ENCODE results near the gene SENP5. TPM values are rescaled to one million over a fixed set of nuclear protein-coding genes. Genes with fewer than 3 reads are reported as not detected.
"Not testable (repeated sequence)": the region's sequence is repeated elsewhere in the genome, so short reads cannot be mapped to it uniquely, and the experiment has no call there.

The SENP5 gene
- total RNA-seq, 1 donor from 2014 or later, result 29.7 TPM

DNA sequence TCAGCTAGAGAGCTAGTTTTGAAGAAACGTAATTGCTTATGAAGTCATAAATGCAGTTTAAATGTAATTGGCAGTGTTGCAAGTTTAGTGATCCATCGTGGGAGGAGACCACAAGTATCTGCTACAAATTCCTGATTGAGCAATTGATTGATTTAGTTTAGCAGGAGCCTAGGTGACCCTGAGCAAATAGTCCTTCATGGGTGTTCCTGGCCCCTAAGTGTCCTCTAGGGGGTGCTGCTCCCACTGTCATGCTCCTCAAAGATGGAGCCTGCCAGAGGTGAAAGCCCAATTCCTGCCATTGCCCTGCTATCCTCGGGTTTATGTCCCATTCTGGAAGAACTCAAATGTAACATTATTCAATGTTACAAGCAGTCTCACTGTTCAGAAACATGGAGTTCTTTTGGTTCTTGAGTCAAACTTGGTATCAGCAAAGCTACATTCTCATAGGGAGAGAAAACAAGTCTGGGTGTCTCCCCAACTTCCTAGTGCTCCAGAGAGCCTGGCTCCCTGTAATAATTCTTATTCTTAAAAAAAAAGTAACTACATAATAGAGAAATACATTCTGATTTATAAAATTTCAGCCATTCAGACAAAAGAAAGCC, 29.8 kb upstream of the SENP5 start:
- TF ChIP-seq, protein P1, sequence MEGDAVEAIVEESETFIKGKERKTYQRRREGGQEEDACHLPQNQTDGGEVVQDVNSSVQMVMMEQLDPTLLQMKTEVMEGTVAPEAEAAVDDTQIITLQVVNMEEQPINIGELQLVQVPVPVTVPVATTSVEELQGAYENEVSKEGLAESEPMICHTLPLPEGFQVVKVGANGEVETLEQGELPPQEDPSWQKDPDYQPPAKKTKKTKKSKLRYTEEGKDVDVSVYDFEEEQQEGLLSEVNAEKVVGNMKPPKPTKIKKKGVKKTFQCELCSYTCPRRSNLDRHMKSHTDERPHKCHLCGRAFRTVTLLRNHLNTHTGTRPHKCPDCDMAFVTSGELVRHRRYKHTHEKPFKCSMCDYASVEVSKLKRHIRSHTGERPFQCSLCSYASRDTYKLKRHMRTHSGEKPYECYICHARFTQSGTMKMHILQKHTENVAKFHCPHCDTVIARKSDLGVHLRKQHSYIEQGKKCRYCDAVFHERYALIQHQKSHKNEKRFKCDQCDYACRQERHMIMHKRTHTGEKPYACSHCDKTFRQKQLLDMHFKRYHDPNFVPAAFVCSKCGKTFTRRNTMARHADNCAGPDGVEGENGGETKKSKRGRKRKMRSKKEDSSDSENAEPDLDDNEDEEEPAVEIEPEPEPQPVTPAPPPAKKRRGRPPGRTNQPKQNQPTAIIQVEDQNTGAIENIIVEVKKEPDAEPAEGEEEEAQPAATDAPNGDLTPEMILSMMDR (IDR thresholded peaks at IDR 0.05), result peak; percentile 85
- no peaks in the 10 kb centered on the region for H3K36me3 ChIP-seq
- intact Hi-C loops (cut with DNase I), result no loop called here
- ATAC-seq, result peak; percentile 91
- peak; percentile 68 for DNase-seq
- H3K27me3 ChIP-seq (ENCODE audit: low read depth), result no peaks in the 10 kb centered on the region
- no peak overlapping the region for H3K4me3 ChIP-seq
- no peak overlapping the region for H3K27ac ChIP-seq
- H3K9me3 ChIP-seq, result no peaks in the 10 kb centered on the region
- H3K4me1 ChIP-seq, result no peaks in the 10 kb centered on the region

- DNase-seq, result not testable (repeated sequence)
Observed at GRCh38 chr3:196839351-196839750, 28.4 kb upstream of the SENP5 start.

GRCh38 chr3:196842567-196843434, 24.9 kb upstream of the SENP5 start:
- no peak for DNase-seq
- intact Hi-C loops (cut with DNase I), result no loop called here

More at GRCh38 chr3:196839351-196839750, 28.4 kb upstream of the SENP5 start:
- H3K4me3 ChIP-seq; H3K27ac ChIP-seq; H3K9me3 ChIP-seq; H3K27me3 ChIP-seq (ENCODE audit: low read depth); intact Hi-C loops (cut with DNase I); H3K36me3 ChIP-seq; H3K4me1 ChIP-seq; ATAC-seq: not testable (repeated sequence)

GRCh38 chr3:196843435-196844110, 24.1 kb upstream of the SENP5 start:
- no peak overlapping the region for H3K27ac ChIP-seq
- H3K9me3 ChIP-seq, result no peaks in the 10 kb centered on the region
- DNase-seq, result no peak
- ATAC-seq, result no peak
- no peaks in the 10 kb centered on the region for H3K4me1 ChIP-seq
- no peaks in the 10 kb centered on the region for H3K36me3 ChIP-seq
- intact Hi-C loops (cut with DNase I), result no loop called here
- no peaks in the 10 kb centered on the region for H3K27me3 ChIP-seq (ENCODE audit: low read depth)
- TF ChIP-seq, protein P1 (IDR thresholded peaks at IDR 0.05), result no peak
- no peak overlapping the region for H3K4me3 ChIP-seq

More at GRCh38 chr3:196842567-196843434, 24.9 kb upstream of the SENP5 start:
- no peaks in the 10 kb centered on the region for H3K36me3 ChIP-seq
- no peaks in the 10 kb centered on the region for H3K9me3 ChIP-seq
- TF ChIP-seq, protein P1 (IDR thresholded peaks at IDR 0.05), result no peak
- no peak overlapping the region for H3K4me3 ChIP-seq
- H3K4me1 ChIP-seq, result no peaks in the 10 kb centered on the region
- no peak for ATAC-seq
- H3K27me3 ChIP-seq (ENCODE audit: low read depth), result no peaks in the 10 kb centered on the region
- no peak overlapping the region for H3K27ac ChIP-seq

DNA sequence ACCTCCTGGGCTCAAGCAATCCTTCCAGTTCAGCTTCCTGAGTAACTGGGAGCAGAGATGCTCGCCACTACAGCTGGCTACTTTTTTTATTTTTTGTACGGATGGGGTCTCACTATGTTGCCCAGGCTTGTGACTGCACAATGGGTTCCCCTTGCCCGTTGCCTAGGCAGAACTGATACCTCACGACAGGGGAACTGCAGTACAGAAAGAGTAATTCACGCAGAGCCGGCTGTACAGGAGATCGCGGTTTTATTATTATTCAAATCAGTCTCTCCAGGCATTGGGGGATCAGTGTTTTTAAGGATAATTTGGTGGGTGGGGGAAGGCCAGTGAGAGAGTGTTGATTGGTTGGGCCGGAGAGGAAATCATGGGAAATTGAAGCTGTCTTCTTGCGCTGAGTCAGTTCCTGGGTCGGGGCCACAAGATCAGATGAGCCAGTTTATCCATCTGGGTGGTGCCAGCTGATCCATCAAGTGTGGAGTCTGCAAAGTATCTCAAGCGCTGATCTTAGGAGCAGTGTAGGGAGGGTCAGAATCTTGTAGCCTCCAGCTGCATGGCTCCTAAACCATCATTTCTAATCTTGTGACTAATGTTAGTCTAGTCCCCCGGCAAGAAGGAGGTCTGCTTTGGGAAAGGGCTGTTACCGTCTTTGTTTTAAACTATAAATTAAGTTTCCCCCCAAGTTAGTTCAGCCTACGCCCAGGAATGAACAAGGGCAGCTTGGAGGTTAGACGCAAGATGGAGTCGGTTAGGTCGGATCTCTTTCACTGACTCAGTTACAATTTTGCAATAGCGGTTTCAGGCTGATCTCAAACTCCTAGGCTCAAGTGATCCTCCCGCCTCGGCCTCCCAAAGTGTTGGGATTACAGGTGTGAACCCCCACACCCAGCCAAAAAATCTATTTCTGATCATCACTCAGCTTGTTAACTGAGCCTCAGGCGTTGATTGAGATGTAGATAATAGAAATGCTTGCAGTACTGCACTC, 23.2 kb upstream of the SENP5 start:
- H3K9me3 ChIP-seq; DNase-seq; H3K27ac ChIP-seq; intact Hi-C loops (cut with DNase I); H3K27me3 ChIP-seq (ENCODE audit: low read depth); H3K4me3 ChIP-seq; H3K36me3 ChIP-seq; ATAC-seq; H3K4me1 ChIP-seq: not testable (repeated sequence)

GRCh38 chr3:196848375-196848774, 19.3 kb upstream of the SENP5 start:
- H3K36me3 ChIP-seq; H3K9me3 ChIP-seq; H3K4me3 ChIP-seq; H3K27ac ChIP-seq; H3K27me3 ChIP-seq (ENCODE audit: low read depth); H3K4me1 ChIP-seq; DNase-seq; ATAC-seq; intact Hi-C loops (cut with DNase I): not testable (repeated sequence)

Measured in lower lobe of right lung (tissue), 2 donors.